HepG2 (cell line): ENCODE results near the gene PLCB2. TPM values are rescaled to one million over a fixed set of nuclear protein-coding genes. Genes with fewer than 3 reads are reported as not detected.

ENCODE experiments used
- ATAC-seq: fragments of 200-7000 bp; cut with Tn5 transposase; 3 replicates; pipeline ENCODE4 v1.9.1; 2020; ENCODE audit warnings: mild to moderate bottlenecking, moderate library complexity
- BruUV-seq: library from RNA; stranded (reverse); fragments of 400-500 nt; replicated peaks from 2 replicates; lab custom pipeline; 2021; lab: Mats Ljungman, UMichigan
- CTCF ChIA-PET: fragments of 300-600 bp; formaldehyde crosslinking; extraction: SDS; loops from one replicate; lab custom pipeline; 2021; ENCODE audit warnings: low total read pairs, inconsistent platforms, low intra/inter-chr PET ratio; lab: Yijun Ruan, JAX
- POLR2A ChIA-PET: fragments of 350-600 bp; sonication (Branson Sonifier 250); formaldehyde crosslinking; loops from one replicate; lab custom pipeline; 2020; ENCODE audit warnings: antibody characterized with exemption, inconsistent platforms; lab: Yijun Ruan, JAX
- DNase-seq: peaks from one replicate; pipeline ENCODE4 v3.0.0-alpha.2; 2015; ENCODE audit warnings: low spot score
- FAIRE-seq: peaks from 3 replicates; lab custom pipeline; 2011; peaks lifted over from hg19 to GRCh38; lab: Jason Lieb, UNC
- H2AFZ ChIP-seq: one replicate; pipeline ENCODE4 v1.6.1; 2011; ENCODE audit warnings: low read length, inconsistent platforms
- H3K27ac ChIP-seq: fragments of 300-600 bp; 3 replicates; pipeline ENCODE4 v1.8.0; 2011; ENCODE audit warnings: mixed run types, mild to moderate bottlenecking, mixed read lengths, low read length, inconsistent platforms; ENCODE audit not compliant: insufficient read depth; ENCODE audit errors: extremely low read length
- H3K27me3 ChIP-seq, 2 experiments: fragments of 200-600 bp in 1 of 2; 2 replicates in 1 of 2; 3 replicates in 1 of 2; pipeline versions ENCODE4 v1.6.0 to v1.8.0; 2011; ENCODE audit warnings: low read length in 2 of 2, mild to moderate bottlenecking in 2 of 2, moderate library complexity in 2 of 2, inconsistent platforms in 1 of 2; ENCODE audit not compliant: insufficient read depth in 2 of 2, control insufficient read depth in 1 of 2
- H3K36me3 ChIP-seq, 2 experiments: fragments of 200-600 bp in 1 of 2; replicated peaks in 1 of 2; 2 replicates in 1 of 2; 3 replicates in 1 of 2; pipeline versions ENCODE4 v1.5.1 to v1.8.0; 2011; ENCODE audit warnings: low read length in 2 of 2, inconsistent platforms in 1 of 2; ENCODE audit not compliant: insufficient read depth in 2 of 2, control insufficient read depth in 1 of 2
- H3K4me1 ChIP-seq: 2 replicates; pipeline ENCODE4 v1.5.1; 2012; ENCODE audit warnings: low read length, inconsistent platforms; ENCODE audit not compliant: insufficient read depth
- H3K4me2 ChIP-seq: 2 replicates; pipeline ENCODE4 v1.6.0; 2011; ENCODE audit warnings: low read depth, low read length, inconsistent platforms
- H3K4me3 ChIP-seq, 3 experiments: fragments of 200-600 bp in 1 of 3; sonication (generic), shearing (Covaris generic) in 1 of 3; replicated peaks in 1 of 3; 2 replicates each; pipeline ENCODE4 v1.5.1; 2011 to 2016; ENCODE audit warnings: low read length in 3 of 3, inconsistent platforms in 2 of 3, low read depth in 2 of 3, mild to moderate bottlenecking in 2 of 3, control low read depth in 1 of 3, mixed read lengths in 1 of 3; ENCODE audit not compliant: insufficient read depth in 1 of 3
- H3K79me2 ChIP-seq: one replicate; pipeline ENCODE4 v1.6.1; 2011; ENCODE audit warnings: low read length, inconsistent platforms; ENCODE audit not compliant: insufficient read depth
- H3K9ac ChIP-seq: 2 replicates; pipeline ENCODE4 v1.6.0; 2011; ENCODE audit warnings: mild to moderate bottlenecking, low read depth, low read length, inconsistent platforms; ENCODE audit not compliant: insufficient read depth
- H3K9me3 ChIP-seq: 2 replicates; pipeline ENCODE4 v1.5.1; 2012; ENCODE audit warnings: mild to moderate bottlenecking, low read length
- H4K20me1 ChIP-seq: 2 replicates; pipeline ENCODE4 v1.6.0; 2011; ENCODE audit warnings: inconsistent platforms, mild to moderate bottlenecking, low read length, moderate library complexity; ENCODE audit not compliant: insufficient read depth
- BORCS8-MEF2B ChIP-seq: sonication (generic); formaldehyde crosslinking; IDR thresholded peaks from 2 replicates; pipeline ENCODE4 v1.8.0; 2022; ENCODE audit warnings: mild to moderate bottlenecking, missing genetic modification reagents
- ERF ChIP-seq: IDR thresholded peaks from 2 replicates; pipeline ENCODE4 v1.6.1; 2018; ENCODE audit warnings: missing biosample characterization, missing genetic modification reagents
- HMG20B ChIP-seq: conservative IDR thresholded peaks from 2 replicates; pipeline ENCODE4 v1.6.1; 2016; ENCODE audit warnings: missing genetic modification reagents, missing compliant biosample characterization
- TEAD2 ChIP-seq: sonication (generic); formaldehyde crosslinking; IDR thresholded peaks from 2 replicates; pipeline ENCODE4 v1.9.0; 2021; ENCODE audit warnings: missing genetic modification reagents
- ZNF124 ChIP-seq: sonication (generic); formaldehyde crosslinking; IDR thresholded peaks from 2 replicates; pipeline ENCODE4 v1.4.0; 2020; ENCODE audit warnings: missing genetic modification reagents
- ZNF337 ChIP-seq: sonication (generic); formaldehyde crosslinking; IDR thresholded peaks from 2 replicates; pipeline ENCODE4 v1.5.1; 2020; ENCODE audit warnings: missing genetic modification reagents, low read depth, mild to moderate bottlenecking, borderline replicate concordance
- ZNF672 ChIP-seq: sonication (generic); formaldehyde crosslinking; IDR thresholded peaks from 2 replicates; pipeline ENCODE4 v1.8.1; 2022; ENCODE audit warnings: missing genetic modification reagents
- WGBS: methylation state at CpG from one replicate; pipeline ENCODE4 v1.1.6; 2017; ENCODE audit warnings: low lambda C conversion rate; 5-methylcytosine and 5-hydroxymethylcytosine counted together
- in situ Hi-C: cut with HindIII; loops from 2 replicates; pipeline ENCODE4 v1.10.0; 2017; ENCODE audit warnings: low pct_unique_long_range_greater_than_20kb; ENCODE audit not compliant: extremely low pct_ligation_motif_present
- intact Hi-C: fragments of 100-400 bp; cut with micrococcal nuclease; formaldehyde crosslinking; loops from one replicate; pipeline ENCODE4 v1.10.0; 2022; ENCODE audit not compliant: unreplicated experiment
- polyA plus RNA-seq, 8 experiments: library from polyadenylated mRNA; depleted of rRNA in 3 of 8; stranded (reverse) in 7 of 8; unstranded in 1 of 8; fragments of >200 nt; fragmentation: Illumina TruSeq in 4 of 8; extraction: Trizol in 4 of 8; gene quantifications; 2 replicates each; pipeline versions ENCODE4 v1.2.1 to v1.2.3, GENCODE V29; 2011 to 2016; ENCODE audit warnings: low read depth in 4 of 8, missing spikeins in 1 of 8, mixed read lengths in 1 of 8; ENCODE audit not compliant: insufficient read depth in 1 of 8
- total RNA-seq, 5 experiments: library from RNA; depleted of rRNA; stranded (reverse); fragments of >200 nt; fragmentation: Illumina TruSeq; extraction: Trizol; gene quantifications; 2 replicates each; pipeline ENCODE4 v1.2.3, GENCODE V29; 2016; ENCODE audit warnings: low read depth in 1 of 5
- TF ChIP-seq, protein P1 (sequence below): sonication (generic); formaldehyde crosslinking; IDR thresholded peaks from 2 replicates; pipeline ENCODE4 v1.4.0; 2020; ENCODE audit warnings: missing genetic modification reagents, borderline replicate concordance
- TF ChIP-seq, protein P2 (sequence below): sonication (generic); formaldehyde crosslinking; IDR thresholded peaks from 2 replicates; pipeline ENCODE4; 2020; ENCODE audit warnings: missing genetic modification reagents, mild to moderate bottlenecking, borderline replicate concordance

Gene PLCB2
- total and polyA plus RNA-seq, 2 of the 13 experiments (the other 11 are each of a cell fraction or from before 2014, with no cell fraction given), result 0.11 TPM; not detected in 1

DNA sequence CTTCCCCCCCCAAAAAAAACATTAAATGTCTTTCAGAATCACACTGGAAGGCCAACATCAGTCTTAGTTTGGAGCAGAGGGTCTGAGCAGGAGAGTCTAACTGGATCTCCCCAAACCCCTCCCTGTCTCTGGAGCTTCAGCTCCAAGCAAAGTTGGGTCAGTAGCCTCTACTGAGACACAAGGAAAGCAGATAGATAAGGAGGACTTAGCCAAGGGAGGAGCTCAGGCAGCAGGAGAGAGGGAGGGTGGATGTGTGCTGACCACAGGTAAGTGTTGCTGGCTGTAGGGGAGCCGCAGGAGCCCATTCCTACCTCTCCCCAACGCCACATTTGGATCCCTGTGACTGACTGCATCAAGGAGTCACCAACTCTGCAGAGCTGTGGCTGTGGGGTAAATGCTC is 7.0 kb downstream of the PLCB2 start:
- Histone ChIP-seq H3K4me2 (no peak overlapping the region), H3K4me3 (no peak overlapping the region), H2AFZ (no peak overlapping the region), H3K27ac (no peak overlapping the region), H3K36me3 (no peaks in the 10 kb centered on the region), H3K4me1 (no peaks in the 10 kb centered on the region), H3K9me3 (no peaks in the 10 kb centered on the region), H3K9ac (no peak overlapping the region), H3K27me3 (peaks cover 16 to 78% of the 10 kb centered on the region in 2 experiments), H4K20me1 (no peaks in the 10 kb centered on the region), H3K79me2 (no peaks in the 10 kb centered on the region)
- DNase-seq (no peak), ATAC-seq (no peak), FAIRE-seq (no peak)
- ChIA-PET CTCF (no interaction called here), POLR2A (no interaction called here)
- intact Hi-C loops (no loop called here), in situ Hi-C loops (no loop called here)
- BruUV-seq, result no TSS peak
- TF ChIP-seq ZNF124 (CRISPR knock-in tag), result no peak
- no peak for TF ChIP-seq ZNF337 (CRISPR knock-in tag)
- no peak for TF ChIP-seq BORCS8-MEF2B (CRISPR knock-in tag)
- no peak for TF ChIP-seq ZNF672 (CRISPR knock-in tag)
- TF ChIP-seq, protein P1, sequence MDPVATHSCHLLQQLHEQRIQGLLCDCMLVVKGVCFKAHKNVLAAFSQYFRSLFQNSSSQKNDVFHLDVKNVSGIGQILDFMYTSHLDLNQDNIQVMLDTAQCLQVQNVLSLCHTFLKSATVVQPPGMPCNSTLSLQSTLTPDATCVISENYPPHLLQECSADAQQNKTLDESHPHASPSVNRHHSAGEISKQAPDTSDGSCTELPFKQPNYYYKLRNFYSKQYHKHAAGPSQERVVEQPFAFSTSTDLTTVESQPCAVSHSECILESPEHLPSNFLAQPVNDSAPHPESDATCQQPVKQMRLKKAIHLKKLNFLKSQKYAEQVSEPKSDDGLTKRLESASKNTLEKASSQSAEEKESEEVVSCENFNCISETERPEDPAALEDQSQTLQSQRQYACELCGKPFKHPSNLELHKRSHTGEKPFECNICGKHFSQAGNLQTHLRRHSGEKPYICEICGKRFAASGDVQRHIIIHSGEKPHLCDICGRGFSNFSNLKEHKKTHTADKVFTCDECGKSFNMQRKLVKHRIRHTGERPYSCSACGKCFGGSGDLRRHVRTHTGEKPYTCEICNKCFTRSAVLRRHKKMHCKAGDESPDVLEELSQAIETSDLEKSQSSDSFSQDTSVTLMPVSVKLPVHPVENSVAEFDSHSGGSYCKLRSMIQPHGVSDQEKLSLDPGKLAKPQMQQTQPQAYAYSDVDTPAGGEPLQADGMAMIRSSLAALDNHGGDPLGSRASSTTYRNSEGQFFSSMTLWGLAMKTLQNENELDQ, result no peak
- TF ChIP-seq, protein P2, sequence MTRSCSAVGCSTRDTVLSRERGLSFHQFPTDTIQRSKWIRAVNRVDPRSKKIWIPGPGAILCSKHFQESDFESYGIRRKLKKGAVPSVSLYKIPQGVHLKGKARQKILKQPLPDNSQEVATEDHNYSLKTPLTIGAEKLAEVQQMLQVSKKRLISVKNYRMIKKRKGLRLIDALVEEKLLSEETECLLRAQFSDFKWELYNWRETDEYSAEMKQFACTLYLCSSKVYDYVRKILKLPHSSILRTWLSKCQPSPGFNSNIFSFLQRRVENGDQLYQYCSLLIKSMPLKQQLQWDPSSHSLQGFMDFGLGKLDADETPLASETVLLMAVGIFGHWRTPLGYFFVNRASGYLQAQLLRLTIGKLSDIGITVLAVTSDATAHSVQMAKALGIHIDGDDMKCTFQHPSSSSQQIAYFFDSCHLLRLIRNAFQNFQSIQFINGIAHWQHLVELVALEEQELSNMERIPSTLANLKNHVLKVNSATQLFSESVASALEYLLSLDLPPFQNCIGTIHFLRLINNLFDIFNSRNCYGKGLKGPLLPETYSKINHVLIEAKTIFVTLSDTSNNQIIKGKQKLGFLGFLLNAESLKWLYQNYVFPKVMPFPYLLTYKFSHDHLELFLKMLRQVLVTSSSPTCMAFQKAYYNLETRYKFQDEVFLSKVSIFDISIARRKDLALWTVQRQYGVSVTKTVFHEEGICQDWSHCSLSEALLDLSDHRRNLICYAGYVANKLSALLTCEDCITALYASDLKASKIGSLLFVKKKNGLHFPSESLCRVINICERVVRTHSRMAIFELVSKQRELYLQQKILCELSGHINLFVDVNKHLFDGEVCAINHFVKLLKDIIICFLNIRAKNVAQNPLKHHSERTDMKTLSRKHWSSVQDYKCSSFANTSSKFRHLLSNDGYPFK (CRISPR knock-in tag), result no peak
- TF ChIP-seq HMG20B (CRISPR knock-in tag), result no peak
- TF ChIP-seq ERF (CRISPR knock-in tag), result no peak
- no peak for TF ChIP-seq TEAD2
- WGBS, result 0% methylated on average over 2 of the region's 2 CpGs
